Naive thymus-derived CD8-positive, alpha-beta T cell (primary cell): ENCODE measurements around the gene MYO5B. TPM values are rescaled to one million over a fixed set of nuclear protein-coding genes. Genes with fewer than 3 reads are reported as not detected.

ENCODE experiments used
- ATAC-seq, 2 donors: fragments of 150-1000 bp; cut with Tn5 transposase in 1 of 2; sonication (Bioruptor Pico), chemical (Tn5 transposase) in 1 of 2; 1 replicate in 1 of 2; 2 replicates in 1 of 2; pipeline ENCODE4 v1.10.0; 2021; ENCODE audit warnings: mild to moderate bottlenecking in 2 of 2, moderate library complexity in 2 of 2
- POLR2A ChIA-PET: fragments of 350-600 bp; sonication (Branson Sonifier 250); formaldehyde crosslinking; loops from one replicate; lab custom pipeline; 2021; ENCODE audit warnings: antibody characterized with exemption; lab: Charles Lee
- DNase-seq, 10 donors: peaks; one replicate each; pipeline versions ENCODE4 v3.0.0 to v3.0.0-alpha.2; 2020 to 2022
- H3K27ac Mint-ChIP-seq, 10 donors: one replicate each; pipeline ENCODE4 v1.8.0; 2020 to 2022; ENCODE audit warnings: mild to moderate bottlenecking in 10 of 10, mixed read lengths in 10 of 10, moderate library complexity in 4 of 10, inconsistent platforms in 1 of 10
- H3K27me3 Mint-ChIP-seq, 5 donors: one replicate each; pipeline ENCODE4 v1.8.0; 2021 to 2022; ENCODE audit warnings: mixed read lengths in 5 of 5
- H3K36me3 Mint-ChIP-seq, 3 donors: one replicate each; pipeline ENCODE4 v1.8.0; 2020 to 2022; ENCODE audit warnings: mixed read lengths in 3 of 3, mild to moderate bottlenecking in 2 of 3, inconsistent platforms in 1 of 3
- H3K4me1 Mint-ChIP-seq, 4 donors: one replicate each; pipeline ENCODE4 v1.8.0; 2021 to 2022; ENCODE audit warnings: mixed read lengths in 4 of 4
- H3K4me3 Mint-ChIP-seq, 10 donors: one replicate each; pipeline ENCODE4 v1.8.0; 2020 to 2022; ENCODE audit warnings: mild to moderate bottlenecking in 10 of 10, mixed read lengths in 10 of 10, moderate library complexity in 6 of 10, inconsistent platforms in 1 of 10
- H3K9me3 Mint-ChIP-seq, 9 donors: one replicate each; pipeline ENCODE4 v1.8.0; 2020 to 2022; ENCODE audit warnings: mixed read lengths in 9 of 9, mild to moderate bottlenecking in 3 of 9, inconsistent platforms in 1 of 9, moderate library complexity in 1 of 9
- polyA plus RNA-seq, 3 donors: library from polyadenylated mRNA; unstranded; fragments of 300-500 nt; fragmentation: Illumina TruSeq; gene quantifications; one replicate each; pipeline ENCODE4 v1.2.3, GENCODE V29; 2021
- total RNA-seq, 8 experiments: library from RNA in 2 of 8; stranded (reverse) in 2 of 8; gene quantifications; one replicate each; pipeline ENCODE4 v1.2.3 and lab custom pipeline; 2021 to 2026

The MYO5B gene
- total and polyA plus RNA-seq, 5 experiments from 2014 or later, result 0.03 TPM; not detected in 4

GRCh38 chr18:49851624-49852023 is 343.3 kb downstream of the MYO5B start:
- peak overlapping the region in 1 of 10 donors; percentile 67 for H3K27ac Mint-ChIP-seq
- H3K4me3 Mint-ChIP-seq, result no peak overlapping the region
- peaks cover 0 to 3% (median 0%) of the 10 kb centered on the region in 3 donors for H3K36me3 Mint-ChIP-seq
- peaks cover 4 to 38% (median 23%) of the 10 kb centered on the region in 5 donors for H3K27me3 Mint-ChIP-seq
- H3K9me3 Mint-ChIP-seq, result no peaks in the 10 kb centered on the region
- POLR2A ChIA-PET, result no interaction called here
- no peak for DNase-seq
- no peak for ATAC-seq
- H3K4me1 Mint-ChIP-seq, result peaks cover 0 to 4% (median 0%) of the 10 kb centered on the region in 4 donors

DNA sequence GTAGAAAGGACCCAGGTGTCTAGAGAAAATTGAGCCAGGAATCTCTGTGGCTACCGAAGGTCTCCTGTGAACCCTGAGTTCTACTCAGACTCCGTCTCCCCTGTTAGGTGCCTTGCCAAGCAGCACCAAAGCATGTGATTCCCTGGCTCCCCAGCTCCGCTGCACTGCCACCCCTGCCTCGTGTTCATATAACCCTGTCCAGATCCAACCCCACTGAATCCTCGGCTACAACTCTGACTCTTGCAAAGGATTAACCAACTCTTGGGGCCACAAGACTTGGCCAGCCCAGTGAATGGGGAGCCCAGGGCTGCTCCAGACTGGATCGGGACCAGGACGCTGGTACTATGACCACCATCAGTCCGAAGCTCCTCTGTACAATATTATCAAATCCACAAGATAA is 344.3 kb downstream of the MYO5B start:
- H3K4me1 Mint-ChIP-seq, result peaks cover 0 to 4% (median 0%) of the 10 kb centered on the region in 4 donors
- no peak overlapping the region for H3K27ac Mint-ChIP-seq
- H3K27me3 Mint-ChIP-seq, result peaks cover 4 to 41% (median 23%) of the 10 kb centered on the region in 5 donors
- H3K4me3 Mint-ChIP-seq, result no peak overlapping the region
- ATAC-seq, result no peak
- H3K36me3 Mint-ChIP-seq, result peaks cover 0 to 3% (median 0%) of the 10 kb centered on the region in 3 donors
- POLR2A ChIA-PET, result no interaction called here
- DNase-seq, result no peak
- no peaks in the 10 kb centered on the region for H3K9me3 Mint-ChIP-seq

- peaks cover 0 to 2% (median 0%) of the 10 kb centered on the region in 4 donors for H3K4me1 Mint-ChIP-seq
- H3K27ac Mint-ChIP-seq, result peak overlapping the region in 1 of 10 donors; percentile 18
- H3K27me3 Mint-ChIP-seq, result peaks cover 4 to 41% (median 23%) of the 10 kb centered on the region in 5 donors
- H3K36me3 Mint-ChIP-seq, result peaks cover 0 to 3% (median 0%) of the 10 kb centered on the region in 3 donors
- no peak for ATAC-seq
- POLR2A ChIA-PET, result no interaction called here
- no peak overlapping the region for H3K4me3 Mint-ChIP-seq
- DNase-seq, result no peak
- H3K9me3 Mint-ChIP-seq, result no peaks in the 10 kb centered on the region
These were observed 345.4 kb downstream of the MYO5B start for GRCh38 chr18:49849331-49850217.

- no peak overlapping the region for H3K4me3 Mint-ChIP-seq
- H3K27me3 Mint-ChIP-seq, result peaks cover 4 to 41% (median 23%) of the 10 kb centered on the region in 5 donors
- DNase-seq, result no peak
- peaks cover 0 to 2% (median under 1%) of the 10 kb centered on the region in 4 donors for H3K4me1 Mint-ChIP-seq
- H3K27ac Mint-ChIP-seq, result peak overlapping the region in 3 of 10 donors; percentile 18 to 54 (median 20)
- no peak for ATAC-seq
- no peaks in the 10 kb centered on the region for H3K9me3 Mint-ChIP-seq
- POLR2A ChIA-PET, result no interaction called here
- H3K36me3 Mint-ChIP-seq, result peaks cover 0 to 3% (median 0%) of the 10 kb centered on the region in 3 donors
These were observed 346.8 kb downstream of the MYO5B start for GRCh38 chr18:49848115-49848514.

DNA sequence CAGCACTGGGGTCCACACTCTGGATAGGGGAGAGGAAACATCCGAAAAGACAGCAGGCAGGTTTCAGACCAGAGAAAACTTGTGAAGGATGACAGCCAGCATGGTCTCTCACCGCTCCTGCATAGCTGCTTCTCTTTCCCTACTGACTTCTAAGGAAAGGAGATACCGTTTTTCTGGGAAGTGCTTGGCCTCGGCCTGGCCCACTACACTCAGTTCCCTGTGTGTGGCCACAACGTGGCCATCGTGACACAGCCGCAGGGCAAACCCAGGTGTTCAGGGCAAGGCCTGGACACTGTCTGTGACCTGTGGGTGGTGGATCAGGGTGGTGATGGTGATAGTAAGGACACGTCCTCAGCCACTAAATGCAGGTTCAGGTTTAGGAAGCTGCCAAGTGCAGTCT is 347.4 kb downstream of the MYO5B start:
- Mint-ChIP-seq H3K9me3 (no peaks in the 10 kb centered on the region), H3K4me3 (no peak overlapping the region), H3K36me3 (peaks cover 0 to 3% (median 0%) of the 10 kb centered on the region in 3 donors), H3K27ac (peak overlapping the region in 1 of 10 donors; percentile 18), H3K27me3 (peaks cover 4 to 41% (median 20%) of the 10 kb centered on the region in 5 donors), H3K4me1 (peaks cover 0 to 3% (median 1%) of the 10 kb centered on the region in 4 donors)
- ATAC-seq (no peak), DNase-seq (no peak)
- POLR2A ChIA-PET, result no interaction called here

GRCh38 chr18:49846718-49847470 is 348.1 kb downstream of the MYO5B start:
- POLR2A ChIA-PET, result no interaction called here
- H3K4me1 Mint-ChIP-seq, result peaks cover 0 to 3% (median 1%) of the 10 kb centered on the region in 4 donors
- ATAC-seq, result no peak
- no peaks in the 10 kb centered on the region for H3K9me3 Mint-ChIP-seq
- H3K27me3 Mint-ChIP-seq, result peaks cover 4 to 41% (median 20%) of the 10 kb centered on the region in 5 donors
- peak overlapping the region in 1 of 10 donors; percentile 38 for H3K27ac Mint-ChIP-seq
- H3K36me3 Mint-ChIP-seq, result peaks cover 0 to 3% (median 0%) of the 10 kb centered on the region in 3 donors
- DNase-seq, result no peak
- H3K4me3 Mint-ChIP-seq, result no peak overlapping the region

DNA sequence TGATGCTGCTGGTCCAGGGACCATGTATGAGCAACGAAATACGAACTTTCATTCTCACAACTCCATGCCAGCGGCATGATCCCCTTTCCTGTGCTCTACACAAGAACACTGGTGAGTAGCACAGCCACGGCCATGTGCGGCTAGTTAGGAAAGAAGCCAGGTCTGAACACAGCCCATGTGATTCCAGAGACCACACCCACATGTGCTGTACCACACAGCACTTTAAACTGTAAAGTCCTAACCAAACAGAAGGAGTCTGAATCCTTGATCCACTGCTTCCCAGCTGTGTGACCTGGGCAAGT is 348.6 kb downstream of the MYO5B start:
- H3K4me3 Mint-ChIP-seq, result no peak overlapping the region
- peaks cover 0 to 3% (median 1%) of the 10 kb centered on the region in 4 donors for H3K4me1 Mint-ChIP-seq
- peaks cover 4 to 41% (median 20%) of the 10 kb centered on the region in 5 donors for H3K27me3 Mint-ChIP-seq
- POLR2A ChIA-PET, result no interaction called here
- no peak overlapping the region for H3K27ac Mint-ChIP-seq
- H3K36me3 Mint-ChIP-seq, result peaks cover 0 to 3% (median 0%) of the 10 kb centered on the region in 3 donors
- ATAC-seq (no peak), DNase-seq (no peak)
- H3K9me3 Mint-ChIP-seq, result peaks cover 0 to 1% (median 0%) of the 10 kb centered on the region in 9 donors

DNA sequence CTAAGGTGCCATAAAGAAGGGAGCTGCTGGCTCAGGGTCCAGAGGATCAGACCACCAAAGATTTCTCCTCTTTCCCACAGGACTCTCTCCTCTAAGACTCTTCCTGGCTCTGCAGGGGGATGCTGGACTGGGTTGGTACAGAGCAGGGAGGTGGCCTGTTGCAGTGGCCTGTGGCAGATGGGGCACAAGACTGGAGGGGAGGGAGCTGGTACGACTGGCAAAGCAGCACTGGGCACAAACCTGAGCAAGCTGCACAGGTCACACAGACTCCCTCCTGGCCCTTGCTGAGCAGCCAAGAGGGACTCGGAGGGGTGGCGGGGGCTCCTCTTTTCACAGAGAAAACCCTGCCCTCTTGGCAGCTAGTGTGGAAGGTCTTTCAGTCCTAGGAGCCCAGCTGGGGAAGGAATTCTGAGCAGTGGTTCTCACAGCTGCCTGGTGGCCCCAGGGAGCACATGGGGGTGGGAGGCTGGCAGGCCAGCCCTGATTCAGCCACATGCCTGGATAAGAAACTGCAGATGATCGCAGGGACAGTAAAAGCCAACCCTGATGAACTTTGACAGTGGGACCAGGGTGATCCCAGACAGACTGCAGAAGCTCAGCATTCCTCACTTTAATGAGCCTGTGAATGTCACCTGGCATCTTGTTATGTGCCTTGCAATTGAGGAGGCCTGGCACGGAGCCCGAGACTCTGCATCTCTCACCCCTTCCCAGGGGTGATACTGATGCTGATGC is 349.2 kb downstream of the MYO5B start:
- peaks cover 4 to 38% (median 16%) of the 10 kb centered on the region in 5 donors for H3K27me3 Mint-ChIP-seq
- H3K4me3 Mint-ChIP-seq, result no peak overlapping the region
- ATAC-seq, result no peak
- DNase-seq, result no peak
- peaks cover 0 to 3% (median 1%) of the 10 kb centered on the region in 4 donors for H3K4me1 Mint-ChIP-seq
- peaks cover 0 to 1% (median 0%) of the 10 kb centered on the region in 9 donors for H3K9me3 Mint-ChIP-seq
- POLR2A ChIA-PET, result no interaction called here
- no peak overlapping the region for H3K27ac Mint-ChIP-seq
- H3K36me3 Mint-ChIP-seq, result peaks cover 0 to 3% (median 0%) of the 10 kb centered on the region in 3 donors

DNA sequence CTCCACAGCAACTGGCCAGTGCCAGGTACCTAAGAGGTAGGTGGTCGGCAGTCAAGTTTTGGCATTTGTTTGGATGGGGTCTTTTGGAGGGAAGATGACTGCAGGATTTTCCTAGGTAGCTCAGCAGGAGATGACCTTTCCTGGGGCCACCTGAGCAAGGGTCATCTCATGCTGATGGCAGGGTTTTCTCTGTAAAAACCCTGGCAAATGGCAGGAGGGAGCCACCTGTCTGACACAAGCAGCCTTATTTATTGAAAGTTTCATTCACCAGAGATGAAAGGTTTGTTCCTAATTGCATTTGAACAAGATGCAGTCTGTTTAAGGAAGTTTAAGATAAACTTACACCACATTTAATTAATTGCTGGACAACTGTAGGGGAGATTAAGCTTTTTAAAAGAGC is 350.0 kb downstream of the MYO5B start:
- no peak for ATAC-seq
- peaks cover 3 to 29% (median 12%) of the 10 kb centered on the region in 5 donors for H3K27me3 Mint-ChIP-seq
- POLR2A ChIA-PET, result no interaction called here
- peaks cover 0 to 8% (median 0%) of the 10 kb centered on the region in 9 donors for H3K9me3 Mint-ChIP-seq
- H3K4me1 Mint-ChIP-seq, result peaks cover 0 to 3% (median 0%) of the 10 kb centered on the region in 4 donors
- H3K36me3 Mint-ChIP-seq, result peaks cover 0 to 3% (median 0%) of the 10 kb centered on the region in 3 donors
- H3K27ac Mint-ChIP-seq, result no peak overlapping the region
- no peak overlapping the region for H3K4me3 Mint-ChIP-seq
- no peak for DNase-seq

GRCh38 chr18:49843778-49844625 is 350.9 kb downstream of the MYO5B start:
- no peak overlapping the region for H3K27ac Mint-ChIP-seq

GRCh38 chr18:49843131-49843530 is 351.8 kb downstream of the MYO5B start:
- Mint-ChIP-seq H3K4me1 (peaks cover 0 to 3% (median 0%) of the 10 kb centered on the region in 4 donors), H3K27ac (no peak overlapping the region), H3K27me3 (peaks cover 0 to 17% (median 4%) of the 10 kb centered on the region in 5 donors), H3K4me3 (no peak overlapping the region), H3K36me3 (peaks cover 0 to 3% (median 0%) of the 10 kb centered on the region in 3 donors), H3K9me3 (peaks cover 0 to 10% (median 0%) of the 10 kb centered on the region in 9 donors)
- ATAC-seq (no peak), DNase-seq (no peak)
- POLR2A ChIA-PET, result no interaction called here

More at GRCh38 chr18:49843778-49844625, 350.9 kb downstream of the MYO5B start:
- peaks cover 0 to 3% (median 0%) of the 10 kb centered on the region in 3 donors for H3K36me3 Mint-ChIP-seq
- peaks cover 0 to 3% (median 0%) of the 10 kb centered on the region in 4 donors for H3K4me1 Mint-ChIP-seq
- POLR2A ChIA-PET, result no interaction called here
- peaks cover 1 to 26% (median 12%) of the 10 kb centered on the region in 5 donors for H3K27me3 Mint-ChIP-seq
- H3K9me3 Mint-ChIP-seq, result peaks cover 0 to 10% (median 0%) of the 10 kb centered on the region in 9 donors
- no peak for DNase-seq
- no peak overlapping the region for H3K4me3 Mint-ChIP-seq
- ATAC-seq, result no peak
